DND-41 (cell line): Measurements from ENCODE around the gene CCDC78.

Experiments
- ATAC-seq: fragments of 200-7000 bp; cut with Tn5 transposase; 3 replicates; pipeline ENCODE4 v1.9.1; 2021; ENCODE audit warnings: low read depth; ENCODE audit not compliant: insufficient read depth
- DNase-seq: peaks from one replicate; pipeline ENCODE4 v3.0.0-alpha.2; 2020
- H2AFZ ChIP-seq: 2 replicates; pipeline ENCODE4 v1.6.0; 2012; ENCODE audit warnings: low read depth, low read length
- H3K27ac ChIP-seq: 2 replicates; pipeline ENCODE4 v1.5.1; 2012; ENCODE audit warnings: low read length, inconsistent platforms
- H3K27me3 ChIP-seq: fragments of 200-600 bp; sonication (generic); 2 replicates; pipeline ENCODE4 v1.6.0; 2012; ENCODE audit warnings: low read length, mild to moderate bottlenecking, inconsistent platforms; ENCODE audit not compliant: insufficient read depth, poor library complexity
- H3K36me3 ChIP-seq: 2 replicates; pipeline ENCODE4 v1.5.1; 2012; ENCODE audit warnings: low read length, inconsistent platforms; ENCODE audit not compliant: insufficient read depth
- H3K4me1 ChIP-seq: 2 replicates; pipeline ENCODE4 v1.5.1; 2012; ENCODE audit warnings: mild to moderate bottlenecking, low read length; ENCODE audit not compliant: insufficient read depth
- H3K4me2 ChIP-seq: 2 replicates; pipeline ENCODE4 v1.6.0; 2012; ENCODE audit warnings: mild to moderate bottlenecking, moderate library complexity, low read length, inconsistent platforms; ENCODE audit not compliant: insufficient read depth
- H3K4me3 ChIP-seq, 2 experiments: fragments of 200-600 bp in 1 of 2; shearing (Covaris generic) in 1 of 2; 2 replicates each; pipeline ENCODE4 v1.5.1; 2012 to 2016; ENCODE audit warnings: inconsistent platforms in 2 of 2, low read length in 2 of 2, mild to moderate bottlenecking in 2 of 2, low read depth in 1 of 2, moderate library complexity in 1 of 2
- H3K79me2 ChIP-seq: 2 replicates; pipeline ENCODE4 v1.6.0; 2012; ENCODE audit warnings: low read length, inconsistent platforms; ENCODE audit not compliant: insufficient read depth
- H3K9ac ChIP-seq: 2 replicates; pipeline ENCODE4 v1.6.0; 2012; ENCODE audit warnings: low read depth, mild to moderate bottlenecking, inconsistent platforms, low read length, moderate library complexity
- H3K9me3 ChIP-seq: 2 replicates; pipeline ENCODE4 v1.5.1; 2012; ENCODE audit warnings: low read length, moderate library complexity, mild to moderate bottlenecking, inconsistent platforms; ENCODE audit not compliant: insufficient read depth, severe bottlenecking
- H4K20me1 ChIP-seq: 2 replicates; pipeline ENCODE4 v1.6.0; 2012; ENCODE audit warnings: low read length; ENCODE audit not compliant: insufficient read depth
- EZH2 ChIP-seq: IDR thresholded peaks from 3 replicates; pipeline ENCODE4 v1.6.1; 2012; ENCODE audit warnings: borderline replicate concordance, low read depth, mild to moderate bottlenecking, moderate library complexity, low read length, inconsistent platforms; ENCODE audit not compliant: severe bottlenecking
- TF ChIP-seq, protein P1 (sequence below): IDR thresholded peaks from 2 replicates; pipeline ENCODE4 v1.5.1; 2012; ENCODE audit warnings: borderline replicate concordance, low read length, moderate library complexity, mild to moderate bottlenecking; ENCODE audit not compliant: poor library complexity, severe bottlenecking; ENCODE audit errors: extremely low read depth

CCDC78 gene

DNA sequence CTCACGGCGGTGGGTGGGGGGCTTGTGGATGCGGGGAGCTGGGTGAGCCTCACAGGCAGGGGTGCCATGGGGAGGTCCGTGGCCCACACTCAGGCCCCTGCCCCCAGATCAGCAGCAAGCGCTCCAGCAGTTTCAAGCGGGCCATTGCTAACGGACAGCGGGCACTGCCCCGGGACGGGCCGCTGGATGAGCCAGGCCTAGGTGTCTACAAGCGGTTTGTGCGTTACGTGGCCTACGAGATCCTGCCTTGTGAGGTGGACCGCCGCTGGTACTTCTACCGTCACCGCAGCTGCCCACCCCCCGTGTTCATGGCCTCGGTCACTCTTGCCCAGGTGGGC is 49.7 kb downstream of the CCDC78 start:
- no peaks in the 10 kb centered on the region for H3K27me3 ChIP-seq
- H2AFZ ChIP-seq, result no peak overlapping the region
- no peak overlapping the region for H3K4me3 ChIP-seq
- H3K9me3 ChIP-seq, result no peaks in the 10 kb centered on the region
- DNase-seq (no peak), ATAC-seq (no peak)
- peaks cover 12% of the 10 kb centered on the region for H3K79me2 ChIP-seq
- H3K9ac ChIP-seq, result no peak overlapping the region
- peaks cover 22% of the 10 kb centered on the region for H3K4me1 ChIP-seq
- H4K20me1 ChIP-seq, result peaks cover 54% of the 10 kb centered on the region
- H3K36me3 ChIP-seq, result peaks cover 32% of the 10 kb centered on the region
- H3K27ac ChIP-seq, result no peak overlapping the region
- no peak overlapping the region for H3K4me2 ChIP-seq
- no peak for TF ChIP-seq EZH2
- TF ChIP-seq, protein P1, sequence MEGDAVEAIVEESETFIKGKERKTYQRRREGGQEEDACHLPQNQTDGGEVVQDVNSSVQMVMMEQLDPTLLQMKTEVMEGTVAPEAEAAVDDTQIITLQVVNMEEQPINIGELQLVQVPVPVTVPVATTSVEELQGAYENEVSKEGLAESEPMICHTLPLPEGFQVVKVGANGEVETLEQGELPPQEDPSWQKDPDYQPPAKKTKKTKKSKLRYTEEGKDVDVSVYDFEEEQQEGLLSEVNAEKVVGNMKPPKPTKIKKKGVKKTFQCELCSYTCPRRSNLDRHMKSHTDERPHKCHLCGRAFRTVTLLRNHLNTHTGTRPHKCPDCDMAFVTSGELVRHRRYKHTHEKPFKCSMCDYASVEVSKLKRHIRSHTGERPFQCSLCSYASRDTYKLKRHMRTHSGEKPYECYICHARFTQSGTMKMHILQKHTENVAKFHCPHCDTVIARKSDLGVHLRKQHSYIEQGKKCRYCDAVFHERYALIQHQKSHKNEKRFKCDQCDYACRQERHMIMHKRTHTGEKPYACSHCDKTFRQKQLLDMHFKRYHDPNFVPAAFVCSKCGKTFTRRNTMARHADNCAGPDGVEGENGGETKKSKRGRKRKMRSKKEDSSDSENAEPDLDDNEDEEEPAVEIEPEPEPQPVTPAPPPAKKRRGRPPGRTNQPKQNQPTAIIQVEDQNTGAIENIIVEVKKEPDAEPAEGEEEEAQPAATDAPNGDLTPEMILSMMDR, result no peak

DNA sequence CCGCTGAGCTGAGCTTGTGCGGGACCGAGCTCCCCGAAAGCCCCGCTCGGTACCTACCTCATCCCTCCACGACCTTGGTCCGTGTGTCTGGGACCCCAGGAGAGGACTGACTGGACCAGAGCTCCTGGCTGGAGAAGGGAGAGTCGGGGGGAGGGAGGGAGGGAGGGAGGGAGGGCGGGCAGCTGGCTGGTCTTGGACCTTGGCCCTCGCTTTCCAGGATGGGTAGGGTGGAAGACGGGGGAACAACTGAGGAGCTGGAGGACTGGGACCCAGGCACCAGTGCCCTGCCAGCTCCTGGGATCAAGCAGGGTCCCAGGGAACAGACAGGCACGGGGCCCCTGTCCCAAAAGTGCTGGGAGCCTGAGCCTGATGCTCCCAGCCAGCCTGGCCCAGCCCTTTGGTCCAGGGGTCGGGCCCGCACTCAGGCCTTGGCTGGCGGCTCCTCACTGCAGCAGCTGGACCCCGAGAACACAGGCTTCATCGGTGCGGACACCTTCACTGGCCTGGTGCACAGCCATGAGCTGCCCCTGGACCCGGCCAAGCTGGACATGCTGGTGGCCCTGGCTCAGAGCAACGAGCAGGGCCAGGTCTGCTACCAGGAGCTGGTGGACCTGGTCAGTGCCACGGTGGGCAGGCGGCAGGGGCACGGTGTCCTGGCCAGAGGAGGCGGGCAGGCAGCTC is 50.2 kb downstream of the CCDC78 start:
- ATAC-seq, result no peak
- no peak overlapping the region for H3K4me2 ChIP-seq

DNA sequence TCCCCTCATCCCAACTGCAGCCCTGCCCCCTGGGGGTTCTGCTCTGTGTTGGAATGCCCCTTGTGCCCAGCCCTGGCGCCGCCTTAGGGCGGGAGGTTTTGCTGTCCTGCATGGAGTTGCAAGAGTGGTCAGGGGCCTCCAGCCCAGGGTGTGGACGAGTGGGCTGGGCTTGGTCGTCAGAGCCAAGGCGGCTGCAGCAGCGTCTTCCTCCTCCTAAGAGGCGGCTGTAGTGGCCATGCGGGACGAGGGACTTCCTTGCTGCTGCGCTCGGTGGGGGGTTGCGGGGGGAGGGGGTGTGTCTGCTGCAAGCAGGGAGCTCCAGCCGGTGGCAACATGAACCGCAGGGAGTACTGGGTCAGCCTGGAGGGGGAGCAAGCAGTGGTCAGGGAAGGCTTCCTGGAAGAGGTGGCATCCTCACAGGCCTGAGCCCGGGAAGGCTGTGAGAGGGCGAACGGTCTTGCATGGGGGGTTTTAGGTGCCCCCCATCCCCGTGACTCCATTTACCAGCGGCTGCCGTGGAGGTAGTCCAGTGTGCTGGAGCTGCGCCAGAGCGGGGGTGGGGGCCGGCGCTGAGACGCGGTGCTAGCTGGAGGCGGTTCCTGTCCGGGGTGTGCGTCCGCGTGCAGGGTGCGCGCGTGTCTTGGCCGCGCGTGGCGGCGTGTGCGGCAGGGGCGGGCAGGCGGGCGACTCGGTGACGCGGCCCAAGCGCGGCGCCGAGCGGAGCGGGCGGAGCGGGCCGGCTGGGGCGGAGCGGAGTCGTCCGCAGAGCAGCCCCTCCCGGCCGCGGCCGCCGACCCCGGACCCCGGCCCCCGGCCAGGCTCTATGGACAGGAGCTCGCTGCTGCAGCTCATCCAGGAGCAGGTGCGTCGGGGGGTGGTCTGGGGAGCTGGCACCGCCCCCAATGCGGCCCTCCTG is 51.0 kb downstream of the CCDC78 start, which contains the start of gene RHBDL1:
Gene RHBDL1 (plus strand): TSS at position 704 of the 916 bp plus-strand sequence. CDS start 120 bp downstream, at position 824.
- TF ChIP-seq, protein P1, result no peak
- no peak within 1 kb of the TSS for H3K4me3 ChIP-seq
- H4K20me1 ChIP-seq, result peaks cover 53% of the 10 kb centered on the region
- H3K27me3 ChIP-seq, result no peaks in the 10 kb centered on the region
- peaks cover 38% of the 10 kb centered on the region for H3K36me3 ChIP-seq
- H3K9ac ChIP-seq, result no peak within 1 kb of the TSS
- no peak for DNase-seq
- peaks cover 16% of the 10 kb centered on the region for H3K4me1 ChIP-seq
- H3K9me3 ChIP-seq, result no peaks in the 10 kb centered on the region
- H3K79me2 ChIP-seq, result 0 out of 2 replicates have a peak, but pooled peaks cover 8% of the 10 kb centered on the region
- no peak within 1 kb of the TSS for H3K27ac ChIP-seq
- H2AFZ ChIP-seq, result no peak within 1 kb of the TSS
- H3K4me2 ChIP-seq, result no peak within 1 kb of the TSS
- ATAC-seq, result no peak

More for the DNA sequence above, 50.2 kb downstream of the CCDC78 start:
- Histone ChIP-seq H3K27me3 (no peaks in the 10 kb centered on the region), H3K27ac (no peak overlapping the region), H3K36me3 (peaks cover 32% of the 10 kb centered on the region), H3K79me2 (peaks cover 7% of the 10 kb centered on the region), H3K4me1 (peaks cover 17% of the 10 kb centered on the region), H3K9ac (no peak overlapping the region), H3K4me3 (no peak overlapping the region), H2AFZ (no peak overlapping the region), H3K9me3 (no peaks in the 10 kb centered on the region), H4K20me1 (peaks cover 54% of the 10 kb centered on the region)
- TF ChIP-seq, protein P1, result no peak
- TF ChIP-seq EZH2, result no peak
- DNase-seq, result no peak
